Choroid plexus epithelial cell (primary cell): ENCODE results near the gene DCST1.

Source experiments
- DNase-seq: peaks from one replicate; pipeline ENCODE4 v3.0.0-alpha.2; 2010; ENCODE audit warnings: low read depth
- H3K4me3 ChIP-seq: 2 replicates; pipeline ENCODE4 v1.5.1; 2011; ENCODE audit warnings: low read depth, mild to moderate bottlenecking, control low read depth, low read length, moderate library complexity
- CTCF ChIP-seq: conservative IDR thresholded peaks from 2 replicates; pipeline ENCODE4 v1.5.1; 2011; ENCODE audit warnings: low read depth, mild to moderate bottlenecking, control low read depth, inconsistent platforms, low read length, moderate library complexity

DCST1 gene

GRCh38 chr1:155080312-155081228 lies 46.9 kb downstream of the DCST1 start:
- no peak overlapping the region for H3K4me3 ChIP-seq
- DNase-seq: no peak
- no peak for TF ChIP-seq CTCF

DNA sequence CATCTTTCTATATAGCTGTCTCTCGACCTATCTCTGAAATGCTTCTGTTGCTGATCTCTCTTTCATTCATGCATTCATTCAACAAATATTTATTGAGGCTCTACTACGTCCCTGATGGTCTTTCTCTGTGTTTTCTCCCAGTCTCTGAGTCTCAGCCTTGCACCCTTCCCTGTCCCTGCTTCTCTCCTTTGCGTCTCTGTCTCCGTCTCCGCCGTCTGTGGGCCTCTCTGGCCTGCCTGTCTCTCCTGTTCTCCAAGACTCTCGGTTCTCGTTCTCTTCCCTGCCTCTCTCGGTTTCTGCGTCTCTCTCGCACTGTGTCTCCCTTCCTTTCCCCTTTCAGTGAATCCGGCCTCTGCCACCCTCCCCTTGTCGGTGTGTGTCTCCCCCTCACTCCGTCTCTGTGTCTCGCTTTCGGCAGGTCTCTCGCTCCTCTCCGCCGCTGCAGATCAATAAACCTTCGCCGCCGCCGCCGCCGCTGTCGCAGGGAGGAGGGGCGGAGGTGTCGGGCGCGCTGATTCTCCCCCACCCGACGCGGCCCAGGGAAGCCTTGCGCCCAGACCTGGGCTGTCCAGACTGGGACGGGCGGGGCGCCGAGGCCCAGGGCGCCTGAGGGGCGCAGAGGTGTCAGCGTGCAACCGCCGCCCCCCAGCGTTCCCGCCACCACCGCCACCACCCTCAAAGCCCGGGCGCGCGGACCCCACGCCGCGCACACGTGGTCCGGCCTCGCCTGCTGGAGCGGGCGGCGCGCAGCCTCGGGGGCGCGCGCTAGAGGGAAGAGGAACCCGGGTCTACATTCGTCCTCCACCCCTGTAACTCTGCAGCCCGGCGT lies 48.1 kb downstream of the DCST1 start:
- TF ChIP-seq CTCF: no peak
- no peak for DNase-seq
- H3K4me3 ChIP-seq: no peak overlapping the region

DNA sequence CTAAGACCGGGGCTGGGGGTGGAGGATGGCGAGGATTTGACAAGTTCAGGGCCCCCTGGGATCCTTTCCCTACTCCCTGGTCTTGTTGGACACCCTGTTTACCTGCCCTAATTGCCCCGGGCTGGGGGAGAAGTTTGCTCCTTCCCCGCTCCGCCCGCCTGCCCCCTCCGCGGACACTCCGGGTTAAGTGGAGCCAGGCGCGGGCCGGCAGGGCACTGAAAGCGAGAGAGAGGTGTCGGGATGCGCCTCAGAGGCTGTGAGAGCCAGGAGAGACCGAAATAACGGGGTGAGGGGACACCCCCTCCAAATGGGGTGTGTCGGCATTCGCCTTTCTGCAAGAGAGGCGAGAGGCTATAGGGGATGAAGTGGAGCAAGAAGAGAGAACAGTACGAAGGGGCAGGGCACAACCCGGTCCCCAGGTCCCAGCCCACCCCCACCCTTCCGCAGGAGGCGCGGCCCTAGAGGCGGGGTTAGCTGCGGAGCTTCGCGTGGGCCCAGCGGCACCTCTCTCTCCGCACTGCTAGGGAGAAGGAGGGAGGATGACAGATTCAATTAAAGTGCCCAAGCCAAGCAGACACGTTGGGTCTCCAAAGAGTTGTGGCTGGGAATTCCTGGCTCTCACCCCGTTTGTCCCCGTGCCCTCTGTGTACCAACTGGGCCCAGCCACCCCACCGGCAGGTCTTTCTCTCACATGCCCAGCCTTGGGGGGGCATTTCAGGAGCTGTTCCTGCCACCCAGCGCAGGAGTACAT lies 48.9 kb downstream of the DCST1 start:
- no peak for DNase-seq
- TF ChIP-seq CTCF: no peak
- H3K4me3 ChIP-seq: no peak overlapping the region

DNA sequence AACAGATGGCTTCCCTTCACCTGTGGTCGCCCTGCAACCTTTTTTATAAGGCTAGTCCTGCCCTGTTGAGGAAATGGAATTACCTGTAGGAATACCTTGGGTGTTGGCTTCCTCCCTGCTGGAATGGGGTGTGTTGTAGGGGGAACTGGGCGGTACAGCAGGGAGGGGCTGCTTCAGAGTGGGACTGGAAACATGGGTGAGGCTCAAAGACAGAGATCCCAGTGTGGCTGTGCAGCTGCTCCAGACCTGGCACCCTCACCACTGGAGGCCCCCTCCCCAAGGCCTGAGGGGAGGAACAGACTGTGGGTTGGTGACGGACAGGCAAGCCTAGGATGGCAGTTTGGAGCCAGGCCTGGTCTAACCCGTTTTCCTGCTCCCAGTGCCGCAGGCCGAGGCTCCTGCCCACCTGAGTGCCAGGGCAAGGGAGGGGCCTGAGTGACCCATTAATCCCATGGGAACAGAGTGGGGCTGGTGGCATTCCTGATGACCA lies 49.5 kb downstream of the DCST1 start:
- no peak for DNase-seq
- TF ChIP-seq CTCF: no peak
- no peak overlapping the region for H3K4me3 ChIP-seq

- no peak for DNase-seq
- H3K4me3 ChIP-seq: peak overlapping the region; percentile 46
- TF ChIP-seq CTCF: peak; percentile 37
Observed at GRCh38 chr1:155083865-155084721, 50.5 kb downstream of the DCST1 start.
